ENCODE data around the gene RNF39.

DNA sequence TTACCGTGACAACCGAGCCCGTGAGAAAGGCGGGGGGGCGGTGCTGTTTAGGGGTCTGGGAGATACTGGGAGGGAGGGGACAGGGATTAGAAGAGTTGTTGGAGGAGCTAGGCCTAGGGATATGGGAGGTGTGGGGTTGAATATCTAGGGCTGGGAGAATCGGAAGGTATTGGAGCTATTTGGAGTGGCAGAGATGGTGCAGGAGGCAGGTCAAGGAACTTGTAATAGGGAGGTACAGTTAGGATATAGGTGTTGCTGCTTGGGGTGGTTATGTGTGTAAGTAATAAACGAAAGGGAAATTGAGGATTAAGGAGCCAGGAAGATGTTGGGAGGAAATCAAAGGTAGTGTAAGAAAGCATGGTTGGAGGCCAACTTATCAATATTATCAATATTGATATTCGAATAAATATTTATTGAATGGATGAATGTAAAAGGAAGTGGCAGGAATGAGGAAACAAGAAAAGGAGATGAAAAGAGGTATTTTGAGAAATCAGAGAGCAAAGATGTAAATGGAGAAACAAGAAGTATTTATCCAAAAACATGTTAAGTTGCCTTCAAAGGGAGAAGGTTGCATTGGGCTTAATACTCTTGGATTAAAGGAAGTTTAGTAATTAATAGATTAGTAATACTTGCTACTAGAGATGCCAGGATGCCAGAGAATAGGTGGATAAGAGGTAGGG is 8.0 kb downstream of the RNF39 start:
- TF ChIP-seq POLR2A (IDR thresholded peaks at IDR 0.05): no peak
- TF ChIP-seq, protein P1, sequence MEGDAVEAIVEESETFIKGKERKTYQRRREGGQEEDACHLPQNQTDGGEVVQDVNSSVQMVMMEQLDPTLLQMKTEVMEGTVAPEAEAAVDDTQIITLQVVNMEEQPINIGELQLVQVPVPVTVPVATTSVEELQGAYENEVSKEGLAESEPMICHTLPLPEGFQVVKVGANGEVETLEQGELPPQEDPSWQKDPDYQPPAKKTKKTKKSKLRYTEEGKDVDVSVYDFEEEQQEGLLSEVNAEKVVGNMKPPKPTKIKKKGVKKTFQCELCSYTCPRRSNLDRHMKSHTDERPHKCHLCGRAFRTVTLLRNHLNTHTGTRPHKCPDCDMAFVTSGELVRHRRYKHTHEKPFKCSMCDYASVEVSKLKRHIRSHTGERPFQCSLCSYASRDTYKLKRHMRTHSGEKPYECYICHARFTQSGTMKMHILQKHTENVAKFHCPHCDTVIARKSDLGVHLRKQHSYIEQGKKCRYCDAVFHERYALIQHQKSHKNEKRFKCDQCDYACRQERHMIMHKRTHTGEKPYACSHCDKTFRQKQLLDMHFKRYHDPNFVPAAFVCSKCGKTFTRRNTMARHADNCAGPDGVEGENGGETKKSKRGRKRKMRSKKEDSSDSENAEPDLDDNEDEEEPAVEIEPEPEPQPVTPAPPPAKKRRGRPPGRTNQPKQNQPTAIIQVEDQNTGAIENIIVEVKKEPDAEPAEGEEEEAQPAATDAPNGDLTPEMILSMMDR (IDR thresholded peaks at IDR 0.05): no peak
